ENCODE measurements around the gene SLC5A6.
A peak's percentile ranks its signal among the peaks of the same experiment; 100 is the strongest.

SLC5A6 gene

DNA sequence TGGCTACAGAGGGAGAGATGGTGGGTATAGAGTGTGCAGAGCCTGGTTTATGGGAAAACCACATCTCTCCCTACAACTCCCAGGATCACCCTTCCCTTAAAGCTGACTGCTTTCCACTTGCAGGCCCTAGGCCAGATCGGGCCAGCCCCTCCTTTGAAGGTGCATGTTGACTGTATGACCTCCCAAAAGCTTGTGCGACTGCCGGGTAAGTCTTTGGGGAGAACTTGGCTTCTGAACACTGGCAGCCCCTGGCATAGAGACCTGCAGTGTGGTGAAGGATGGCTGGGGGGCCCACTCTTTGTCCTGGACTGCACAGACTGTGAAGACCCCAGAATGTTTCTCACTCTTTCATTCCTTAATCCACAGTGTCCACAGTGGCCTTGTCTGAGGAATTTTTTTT lies 24.6 kb upstream of the SLC5A6 start:
- DNase-seq (ENCODE audit: low read depth): no peak

DNA sequence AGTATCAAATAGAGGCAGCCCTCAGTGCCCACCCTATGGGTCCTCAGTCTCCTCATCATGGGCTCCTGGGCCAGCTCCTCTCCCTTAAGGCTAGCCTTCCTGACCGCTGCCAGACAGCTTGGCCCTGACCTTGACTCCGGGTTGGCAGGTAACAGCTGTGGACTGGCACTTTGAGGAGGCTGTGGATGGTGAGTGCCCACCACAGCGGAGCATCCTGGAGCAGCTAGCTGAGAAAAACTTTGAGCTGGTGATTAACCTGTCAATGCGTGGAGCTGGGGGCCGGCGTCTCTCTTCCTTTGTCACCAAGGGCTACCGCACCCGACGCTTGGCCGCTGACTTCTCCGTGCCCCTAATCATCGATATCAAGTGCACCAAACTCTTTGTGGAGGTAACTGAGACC lies 24.1 kb upstream of the SLC5A6 start:
- no peak for DNase-seq (ENCODE audit: low read depth)

DNA sequence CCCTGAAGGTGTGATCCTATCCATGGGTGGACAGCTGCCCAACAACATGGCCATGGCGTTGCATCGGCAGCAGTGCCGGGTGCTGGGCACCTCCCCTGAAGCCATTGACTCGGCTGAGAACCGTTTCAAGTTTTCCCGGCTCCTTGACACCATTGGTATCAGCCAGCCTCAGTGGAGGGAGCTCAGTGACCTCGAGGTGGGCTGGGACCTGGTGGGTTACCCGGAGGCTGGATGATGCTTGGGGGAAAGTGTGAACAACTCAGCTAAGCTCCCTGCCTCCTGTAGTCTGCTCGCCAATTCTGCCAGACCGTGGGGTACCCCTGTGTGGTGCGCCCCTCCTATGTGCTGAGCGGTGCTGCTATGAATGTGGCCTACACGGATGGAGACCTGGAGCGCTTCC lies 21.3 kb upstream of the SLC5A6 start:
- no peak for DNase-seq (ENCODE audit: low read depth)

DNA sequence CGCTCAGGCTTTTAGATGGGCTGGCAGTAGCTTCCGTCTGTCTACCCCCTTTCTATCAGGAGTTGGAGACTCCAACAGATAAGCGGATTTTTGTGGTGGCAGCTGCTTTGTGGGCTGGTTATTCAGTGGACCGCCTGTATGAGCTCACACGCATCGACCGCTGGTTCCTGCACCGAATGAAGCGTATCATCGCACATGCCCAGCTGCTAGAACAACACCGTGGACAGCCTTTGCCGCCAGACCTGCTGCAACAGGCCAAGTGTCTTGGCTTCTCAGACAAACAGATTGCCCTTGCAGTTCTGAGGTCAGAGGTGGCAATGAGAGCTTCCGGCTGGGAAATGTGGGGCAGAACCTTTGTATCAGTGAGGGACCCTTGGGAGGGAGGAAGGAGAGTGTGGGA lies 19.9 kb upstream of the SLC5A6 start:
- no peak for DNase-seq (ENCODE audit: low read depth)

DNA sequence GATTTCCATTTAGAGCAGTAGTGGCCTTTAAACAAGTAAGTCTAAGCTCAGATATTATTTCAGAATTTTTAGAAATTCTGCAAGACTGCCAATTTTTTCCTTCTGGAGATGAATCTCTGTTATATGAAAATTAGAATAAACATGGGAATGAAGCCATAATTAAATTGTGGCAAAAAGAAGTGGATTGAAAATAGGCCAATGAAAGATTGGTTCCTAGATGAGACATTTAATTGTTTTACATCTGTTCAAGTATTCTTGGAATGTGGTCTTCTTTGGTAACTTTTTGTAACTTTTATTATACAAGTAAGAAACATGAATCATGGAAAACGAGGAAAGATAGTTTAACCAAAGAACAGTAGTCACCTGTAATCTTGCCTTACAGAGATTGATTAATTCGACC lies 15.4 kb upstream of the SLC5A6 start:
- DNase-seq (ENCODE audit: low read depth): no peak

DNA sequence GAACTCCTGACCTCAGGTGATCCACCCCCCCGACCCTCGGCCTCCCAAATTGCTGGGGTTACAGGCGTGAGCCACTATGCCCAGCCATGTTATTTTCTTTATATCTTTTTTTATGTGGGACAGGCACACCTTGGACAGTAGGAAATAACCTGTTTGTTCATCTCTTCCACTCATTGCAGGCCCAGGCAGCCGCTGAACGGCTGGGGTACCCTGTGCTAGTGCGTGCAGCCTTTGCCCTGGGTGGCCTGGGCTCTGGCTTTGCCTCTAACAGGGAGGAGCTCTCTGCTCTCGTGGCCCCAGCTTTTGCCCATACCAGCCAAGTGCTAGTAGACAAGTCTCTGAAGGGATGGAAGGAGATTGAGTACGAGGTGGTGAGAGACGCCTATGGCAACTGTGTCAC lies 13.5 kb upstream of the SLC5A6 start:
- no peak for DNase-seq (ENCODE audit: low read depth)

DNA sequence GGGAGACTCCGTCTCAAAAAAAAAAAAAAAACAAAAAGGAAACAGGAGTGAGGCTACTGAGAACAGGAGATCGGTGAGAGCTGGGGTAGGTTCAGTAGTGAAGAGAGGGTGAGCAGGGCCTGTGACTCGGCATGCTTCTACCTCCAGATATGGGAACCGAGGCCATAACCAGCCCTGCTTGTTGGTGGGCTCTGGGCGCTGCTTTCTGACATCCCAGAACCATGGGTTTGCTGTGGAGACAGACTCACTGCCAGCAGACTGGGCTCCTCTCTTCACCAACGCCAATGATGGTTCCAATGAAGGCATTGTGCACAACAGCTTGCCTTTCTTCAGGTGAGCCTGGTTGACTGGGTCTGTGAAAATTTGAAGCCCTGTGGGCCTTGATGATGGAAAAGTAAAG lies 11.3 kb upstream of the SLC5A6 start:
- no peak for DNase-seq (ENCODE audit: low read depth)

DNA sequence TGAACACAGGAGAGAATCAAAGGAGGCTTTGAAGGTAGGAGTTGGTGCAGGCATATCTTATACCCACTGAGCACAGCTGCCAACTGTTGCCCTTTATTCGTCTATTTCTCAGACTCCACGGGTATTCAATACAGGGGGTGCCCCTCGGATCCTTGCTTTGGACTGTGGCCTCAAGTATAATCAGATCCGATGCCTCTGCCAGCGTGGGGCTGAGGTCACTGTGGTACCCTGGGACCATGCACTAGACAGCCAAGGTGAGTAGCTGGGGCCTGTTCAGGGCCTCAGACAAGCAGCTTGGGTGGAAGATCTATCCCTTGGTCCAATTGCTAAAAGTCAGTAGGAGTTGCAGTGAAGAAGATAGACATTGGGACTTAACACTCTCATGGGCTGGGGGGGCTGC lies 10.3 kb upstream of the SLC5A6 start:
- DNase-seq (ENCODE audit: low read depth): no peak

DNA sequence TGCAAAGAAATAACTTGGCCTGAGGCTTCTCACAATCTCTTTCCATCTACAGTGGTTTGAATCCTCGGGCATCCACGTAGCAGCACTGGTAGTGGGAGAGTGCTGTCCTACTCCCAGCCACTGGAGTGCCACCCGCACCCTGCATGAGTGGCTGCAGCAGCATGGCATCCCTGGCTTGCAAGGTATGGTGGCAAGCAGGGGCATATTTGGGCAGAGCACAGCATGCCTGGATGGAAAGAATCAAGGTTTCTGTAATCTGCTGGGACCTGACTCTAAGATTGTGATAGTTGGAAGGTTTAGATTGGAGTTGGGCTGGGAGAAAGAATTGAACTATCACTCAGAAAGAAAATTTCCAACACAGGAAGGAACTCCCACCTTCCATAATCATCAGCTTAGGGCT lies 9.1 kb upstream of the SLC5A6 start:
- no peak for DNase-seq (ENCODE audit: low read depth)

DNA sequence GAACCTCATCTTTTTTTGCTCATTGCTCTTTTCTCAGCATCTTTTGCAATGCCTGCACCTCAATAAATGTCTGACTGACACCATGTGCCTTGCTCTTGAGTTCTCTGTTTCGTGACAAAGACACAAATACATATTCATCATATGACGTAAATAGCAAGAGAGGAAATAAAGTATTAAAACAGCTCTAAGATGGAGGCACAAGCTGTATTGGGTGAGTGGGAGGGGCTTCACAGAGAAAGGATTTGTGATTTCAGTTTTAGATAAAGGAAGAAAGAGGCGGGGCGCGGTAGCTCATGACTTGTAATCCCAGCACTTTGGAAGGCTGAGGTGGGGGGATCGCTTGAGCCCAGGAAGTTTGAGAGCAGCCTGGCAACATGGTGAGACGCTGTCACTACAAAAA lies 8.0 kb upstream of the SLC5A6 start:
- DNase-seq (ENCODE audit: low read depth): no peak

DNA sequence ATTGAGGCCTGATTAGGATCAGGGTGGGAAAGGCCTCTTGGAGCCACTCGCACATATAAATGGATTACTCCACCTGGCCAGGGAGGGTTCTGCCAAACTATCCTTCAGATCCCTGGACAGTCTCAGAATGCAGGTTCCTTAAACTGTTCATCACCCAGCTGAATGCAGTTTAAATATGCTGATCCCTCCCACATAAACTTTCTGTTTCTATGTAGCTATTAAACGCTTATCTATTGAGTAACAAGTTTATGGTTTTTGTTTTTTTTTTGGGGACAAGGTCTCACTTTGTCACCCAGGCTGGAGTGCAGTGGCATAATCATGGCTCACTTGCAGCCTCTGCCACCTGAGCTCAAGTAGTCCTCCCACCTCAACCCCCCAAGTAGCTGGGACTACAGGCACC lies 7.0 kb upstream of the SLC5A6 start:
- no peak for DNase-seq (ENCODE audit: low read depth)

DNA sequence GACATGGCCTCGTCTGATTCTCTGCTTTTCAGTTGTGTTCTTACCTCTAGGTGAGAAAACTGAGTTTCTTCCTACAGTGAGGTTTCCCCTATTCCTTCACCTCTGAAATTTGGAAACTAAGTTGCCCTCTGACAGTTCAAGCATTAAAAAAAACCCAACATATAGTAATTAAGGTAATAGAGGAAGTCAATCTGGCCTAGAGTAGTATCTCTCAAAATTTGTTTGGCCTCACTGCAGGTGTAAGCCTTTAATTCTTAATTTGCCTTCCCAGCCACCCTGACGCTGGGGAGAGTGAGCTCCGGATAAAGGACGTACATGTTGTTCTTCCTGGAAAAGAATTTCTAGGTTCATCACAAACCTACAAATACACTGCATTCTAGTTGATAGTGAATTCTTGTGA lies 6.5 kb upstream of the SLC5A6 start:
- no peak for DNase-seq (ENCODE audit: low read depth)

DNA sequence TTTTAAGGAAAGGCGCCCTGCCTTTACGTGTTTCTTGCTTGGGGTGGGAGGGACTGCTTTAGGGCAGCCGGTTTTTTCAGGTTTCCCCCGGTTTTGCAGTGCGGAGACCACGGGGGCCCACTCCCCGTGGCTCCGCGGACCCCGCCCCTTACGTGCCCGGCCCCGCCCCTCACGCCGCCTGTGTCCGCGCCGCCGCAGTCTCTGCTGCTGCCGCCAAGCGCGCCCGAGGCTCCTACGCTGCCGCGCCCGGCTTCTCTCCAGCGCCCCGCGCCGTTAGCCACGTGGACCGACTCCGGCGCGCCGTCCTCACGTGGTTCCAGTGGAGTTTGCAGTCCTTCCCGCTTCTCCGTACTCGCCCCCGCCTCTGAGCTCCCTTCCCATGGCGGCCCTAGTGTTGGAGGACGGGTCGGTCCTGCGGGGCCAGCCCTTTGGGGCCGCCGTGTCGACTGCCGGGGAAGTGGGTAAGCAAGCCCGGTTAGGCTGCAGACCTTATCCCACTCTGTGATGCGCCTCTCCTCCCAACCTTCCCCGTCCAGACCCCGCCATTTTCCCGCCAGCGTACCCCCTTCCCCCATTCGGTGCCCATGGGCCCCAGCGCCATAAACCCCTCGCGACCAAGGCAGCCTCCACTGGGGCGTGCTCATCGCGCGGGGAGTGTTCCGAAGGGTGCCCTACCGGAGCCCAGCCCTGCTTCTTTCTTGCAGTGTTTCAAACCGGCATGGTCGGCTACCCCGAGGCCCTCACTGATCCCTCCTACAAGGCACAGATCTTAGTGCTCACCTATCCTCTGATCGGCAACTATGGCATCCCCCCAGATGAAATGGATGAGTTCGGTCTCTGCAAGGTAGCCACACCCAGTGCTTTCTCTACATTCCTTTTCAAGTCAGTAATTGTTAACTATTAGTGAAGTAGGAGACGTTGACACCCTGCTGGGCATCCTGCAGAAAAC lies 5.4 kb upstream of the SLC5A6 start, which contains the start of gene CAD:
Gene CAD (plus strand): TSS at position 197 of the 949 bp plus-strand sequence. CDS start 183 bp downstream, at position 380.
- DNase-seq (ENCODE audit: low read depth): peak; percentile 81

DNA sequence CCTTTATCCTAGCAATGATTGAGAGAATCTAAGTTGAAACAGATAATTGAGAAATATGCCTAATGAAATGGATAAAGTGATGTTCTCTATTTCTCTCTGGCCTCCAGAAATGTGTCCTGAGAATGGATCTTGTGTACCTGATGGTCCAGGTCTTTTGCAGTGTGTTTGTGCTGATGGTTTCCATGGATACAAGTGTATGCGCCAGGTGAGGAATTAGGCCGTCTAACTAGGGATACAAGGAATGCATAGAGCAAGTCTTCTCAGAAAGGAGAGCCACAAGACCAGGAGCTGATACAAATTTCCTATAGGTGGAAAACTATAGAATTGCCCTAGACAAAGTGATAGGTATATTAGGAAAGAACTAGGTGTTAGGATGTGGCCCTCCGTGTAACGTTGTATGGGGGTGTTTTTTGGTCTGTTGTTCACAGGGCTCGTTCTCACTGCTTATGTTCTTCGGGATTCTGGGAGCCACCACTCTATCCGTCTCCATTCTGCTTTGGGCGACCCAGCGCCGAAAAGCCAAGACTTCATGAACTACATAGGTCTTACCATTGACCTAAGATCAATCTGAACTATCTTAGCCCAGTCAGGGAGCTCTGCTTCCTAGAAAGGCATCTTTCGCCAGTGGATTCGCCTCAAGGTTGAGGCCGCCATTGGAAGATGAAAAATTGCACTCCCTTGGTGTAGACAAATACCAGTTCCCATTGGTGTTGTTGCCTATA lies 4.5 kb upstream of the SLC5A6 start:
- no peak for DNase-seq (ENCODE audit: low read depth)

DNA sequence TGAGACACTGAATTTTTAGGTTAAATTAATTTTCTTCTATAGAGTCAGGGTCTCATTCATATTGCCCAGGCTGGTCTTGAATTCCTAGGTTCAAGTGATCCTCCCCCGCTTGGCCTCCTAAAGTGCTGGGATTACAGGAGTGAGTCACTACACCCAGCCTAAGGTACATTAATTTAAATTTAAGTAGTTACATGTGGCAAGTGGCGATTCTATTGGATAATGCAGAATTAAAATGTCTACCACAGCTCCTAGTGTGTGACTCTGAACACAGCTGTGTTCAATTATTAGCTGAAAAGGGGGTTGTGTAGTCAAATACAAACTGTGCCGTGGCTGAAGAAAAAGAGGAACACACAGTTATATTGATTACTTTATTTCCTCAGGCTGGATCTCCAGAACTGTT lies 2.9 kb upstream of the SLC5A6 start:
- no peak for DNase-seq (ENCODE audit: low read depth)

DNA sequence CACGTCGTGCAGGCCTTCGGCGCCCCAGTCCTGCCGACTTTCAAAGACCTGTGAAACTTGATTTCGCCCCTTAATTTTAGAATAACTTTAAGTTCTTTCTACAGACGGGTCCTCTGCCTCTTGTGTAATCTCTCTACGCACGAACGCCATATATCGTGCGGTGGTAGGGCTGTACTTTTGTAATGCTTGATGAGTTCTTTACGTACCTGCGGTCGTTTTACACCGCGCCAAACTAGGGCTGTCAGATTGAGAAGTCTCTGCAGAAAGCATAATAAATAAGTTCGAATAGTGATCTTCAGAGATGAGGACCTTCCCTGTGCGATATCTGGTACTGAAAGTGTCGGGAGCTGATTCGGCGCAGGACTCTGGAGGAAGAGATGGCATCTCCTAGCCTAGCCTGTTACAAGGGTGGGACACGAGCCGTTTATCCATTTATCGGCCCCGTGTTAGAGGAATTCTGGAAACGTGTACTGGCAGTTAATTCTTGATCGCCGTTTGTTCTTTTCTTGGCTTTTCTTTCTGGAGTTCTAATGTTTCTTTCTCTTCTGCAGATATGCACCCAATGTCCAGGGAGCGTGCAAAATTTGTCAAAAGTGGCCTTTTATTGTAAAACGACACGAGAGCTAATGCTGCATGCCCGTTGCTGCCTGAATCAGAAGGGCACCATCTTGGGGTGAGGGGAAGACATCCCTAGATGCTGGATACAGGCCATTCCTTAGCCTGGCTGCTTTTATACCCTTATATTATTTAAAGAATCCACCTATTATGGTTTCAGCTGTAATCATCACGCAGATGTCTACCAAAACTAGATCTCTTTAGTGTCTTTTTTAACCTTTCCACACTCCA lies 781 bp upstream of the SLC5A6 start:
- peak; percentile 21 for DNase-seq (ENCODE audit: low read depth)

DNA sequence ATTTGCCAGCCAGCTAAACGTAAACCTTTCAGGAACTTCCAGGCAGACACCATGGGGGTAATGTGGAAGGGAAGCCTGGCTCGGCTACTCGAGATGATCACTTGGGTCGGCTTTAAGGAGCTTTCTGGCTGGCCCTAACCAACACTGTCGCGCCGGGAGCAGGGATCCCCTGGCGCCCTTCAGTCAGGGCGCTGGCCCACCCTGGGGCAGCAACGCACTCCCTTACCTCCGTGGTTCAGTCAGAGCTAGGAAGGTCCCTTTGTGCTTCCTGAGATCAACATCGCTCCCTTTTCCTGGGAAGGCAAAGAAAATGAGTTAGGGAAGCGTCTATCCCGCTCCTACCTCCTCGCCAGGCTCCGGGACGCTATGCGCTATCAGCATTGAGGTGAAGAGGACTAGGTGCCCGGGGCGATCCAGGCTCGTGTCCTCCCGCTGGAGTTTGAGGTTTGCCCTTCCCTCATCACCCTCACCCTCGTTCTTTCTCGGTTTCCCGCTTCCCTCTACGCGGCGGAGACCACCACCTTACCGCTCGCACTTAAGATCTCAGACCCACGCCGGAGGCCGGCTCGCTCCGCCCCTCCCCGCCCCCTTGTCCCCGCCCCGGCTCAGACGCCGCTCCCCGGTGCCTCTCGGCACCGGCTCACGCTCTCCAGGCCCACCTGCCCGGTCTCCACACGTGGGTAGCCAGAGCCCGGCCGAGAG lies 676 bp downstream of the SLC5A6 start:
- no peak for DNase-seq (ENCODE audit: low read depth)

DNA sequence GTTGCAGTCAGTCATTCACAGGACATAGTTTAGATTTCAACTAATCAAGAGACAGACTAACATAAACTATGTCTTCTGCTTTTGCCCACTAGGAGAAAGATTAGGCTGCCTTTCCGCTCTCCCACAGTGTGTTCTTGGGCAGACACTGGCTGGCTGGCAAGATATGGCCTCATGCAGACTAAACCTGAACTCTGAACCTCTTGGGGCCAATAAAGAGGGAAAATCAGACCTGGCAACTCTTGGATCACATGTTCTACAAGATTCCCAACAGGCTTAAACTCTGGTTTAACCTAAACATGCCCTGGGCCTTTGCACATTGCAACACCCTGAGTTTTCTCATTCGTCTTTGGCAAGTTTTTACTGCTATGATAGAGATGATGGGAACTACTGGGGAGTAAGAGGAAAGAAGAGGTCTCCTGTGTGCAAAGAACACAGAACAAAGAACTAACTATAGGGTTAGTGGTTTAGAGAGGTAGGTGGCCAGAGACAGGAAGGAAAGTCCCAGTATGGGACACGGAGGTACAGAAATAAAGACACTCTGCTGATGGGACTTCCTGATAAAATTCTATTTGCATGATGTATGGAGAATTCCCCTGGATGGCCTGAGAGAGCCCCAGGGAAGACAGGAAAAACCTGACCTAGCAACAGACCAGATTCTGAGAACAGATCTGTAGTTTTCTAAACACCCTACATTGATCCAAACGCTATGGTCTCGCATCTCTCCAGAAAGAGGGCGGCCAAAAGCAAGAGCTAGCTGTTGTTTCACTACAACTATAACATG lies 2.3 kb downstream of the SLC5A6 start:
- DNase-seq (ENCODE audit: low read depth): no peak

DNA sequence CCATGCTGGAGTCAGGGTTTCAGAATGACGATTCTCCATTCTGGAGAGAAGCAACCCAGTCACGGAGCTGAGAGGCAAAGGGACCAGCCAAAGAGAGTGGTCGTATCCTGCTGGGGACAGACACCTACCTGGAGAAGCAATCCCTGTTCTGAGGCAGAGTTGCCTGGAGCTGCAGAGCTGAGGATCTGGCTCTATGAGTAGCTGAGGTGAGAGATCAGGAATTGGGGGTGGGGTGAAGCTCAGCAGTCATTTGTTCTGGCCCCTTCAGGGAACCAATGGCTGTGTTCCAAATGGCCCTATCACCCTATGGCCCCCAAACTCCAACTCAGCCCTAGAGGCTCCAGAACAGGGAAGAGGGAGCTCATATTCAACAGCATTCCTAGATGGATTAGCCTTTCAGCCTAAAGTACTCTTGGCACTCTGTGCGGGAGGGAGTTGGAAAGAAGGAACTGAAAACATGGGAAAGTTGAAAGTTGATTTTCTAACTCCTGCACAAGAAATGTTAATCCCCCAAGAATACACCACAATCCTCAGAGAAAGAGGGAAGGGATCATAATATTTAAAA lies 3.5 kb downstream of the SLC5A6 start:
- DNase-seq (ENCODE audit: low read depth): no peak

DNA sequence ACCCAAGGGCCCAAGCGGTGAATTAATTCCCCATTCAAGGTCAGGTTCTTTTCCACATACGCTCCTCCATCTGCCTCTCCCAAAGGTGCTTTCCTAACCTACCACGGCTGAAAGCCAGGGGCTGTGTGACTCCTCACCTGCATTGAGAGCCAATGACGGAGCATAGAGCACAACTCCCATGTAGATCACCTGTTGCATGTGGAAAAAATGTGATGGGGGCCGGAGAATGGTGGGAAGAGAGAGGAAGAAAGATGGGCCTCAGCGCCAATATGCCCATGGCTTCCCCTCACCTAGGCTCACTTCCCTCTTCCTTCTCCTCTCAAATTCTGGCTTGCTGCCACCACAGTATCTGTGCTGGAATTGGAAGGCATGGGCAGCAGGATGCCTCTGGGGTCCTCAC lies 5.7 kb downstream of the SLC5A6 start:
- no peak for DNase-seq (ENCODE audit: low read depth)

DNA sequence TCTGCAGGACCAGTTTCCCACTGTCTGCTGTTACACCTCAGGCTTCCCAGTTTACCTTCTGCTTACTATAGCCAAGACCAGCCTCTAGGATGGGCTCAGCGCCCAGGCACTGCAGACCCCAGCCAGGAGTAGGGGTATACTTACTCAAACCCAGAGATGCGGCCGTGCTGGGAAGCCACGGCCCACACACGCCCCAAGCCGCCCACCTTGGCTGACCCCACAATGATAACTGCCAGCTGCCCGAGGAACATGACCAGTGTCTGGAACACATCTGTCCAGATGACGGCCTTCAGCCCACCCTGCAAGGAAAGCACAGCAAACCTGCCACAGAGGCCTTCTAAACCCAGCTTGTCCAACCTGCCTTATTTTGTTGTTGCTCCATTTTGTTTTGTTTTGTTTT lies 6.9 kb downstream of the SLC5A6 start:
- DNase-seq (ENCODE audit: low read depth): no peak

Data from activated T-helper 1 cell treated with Interleukin-2 at 50 U/mL for 16 hours (primary cell).